ENCODE data around the gene KIF1B.

DNA sequence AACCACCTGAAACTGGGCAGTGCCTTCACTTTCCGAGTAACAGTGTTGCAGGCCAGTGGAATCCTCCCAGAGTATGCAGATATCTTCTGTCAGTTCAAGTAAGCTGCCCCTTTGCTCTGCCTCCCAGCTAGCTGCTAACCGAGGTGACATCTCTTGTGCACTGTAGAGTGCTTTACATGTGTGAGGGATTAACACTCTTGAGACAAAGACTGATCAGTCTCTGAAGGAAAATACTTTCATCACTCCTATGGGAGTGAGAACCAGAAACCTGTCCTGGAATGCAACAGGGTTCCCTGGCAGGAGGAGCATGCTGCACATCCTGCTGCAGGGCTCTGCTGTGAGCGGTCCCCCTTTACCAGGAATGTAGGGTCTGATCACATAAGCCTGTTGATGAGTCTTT, 127.1 kb downstream of the KIF1B start:
- TF ChIP-seq, protein P1, sequence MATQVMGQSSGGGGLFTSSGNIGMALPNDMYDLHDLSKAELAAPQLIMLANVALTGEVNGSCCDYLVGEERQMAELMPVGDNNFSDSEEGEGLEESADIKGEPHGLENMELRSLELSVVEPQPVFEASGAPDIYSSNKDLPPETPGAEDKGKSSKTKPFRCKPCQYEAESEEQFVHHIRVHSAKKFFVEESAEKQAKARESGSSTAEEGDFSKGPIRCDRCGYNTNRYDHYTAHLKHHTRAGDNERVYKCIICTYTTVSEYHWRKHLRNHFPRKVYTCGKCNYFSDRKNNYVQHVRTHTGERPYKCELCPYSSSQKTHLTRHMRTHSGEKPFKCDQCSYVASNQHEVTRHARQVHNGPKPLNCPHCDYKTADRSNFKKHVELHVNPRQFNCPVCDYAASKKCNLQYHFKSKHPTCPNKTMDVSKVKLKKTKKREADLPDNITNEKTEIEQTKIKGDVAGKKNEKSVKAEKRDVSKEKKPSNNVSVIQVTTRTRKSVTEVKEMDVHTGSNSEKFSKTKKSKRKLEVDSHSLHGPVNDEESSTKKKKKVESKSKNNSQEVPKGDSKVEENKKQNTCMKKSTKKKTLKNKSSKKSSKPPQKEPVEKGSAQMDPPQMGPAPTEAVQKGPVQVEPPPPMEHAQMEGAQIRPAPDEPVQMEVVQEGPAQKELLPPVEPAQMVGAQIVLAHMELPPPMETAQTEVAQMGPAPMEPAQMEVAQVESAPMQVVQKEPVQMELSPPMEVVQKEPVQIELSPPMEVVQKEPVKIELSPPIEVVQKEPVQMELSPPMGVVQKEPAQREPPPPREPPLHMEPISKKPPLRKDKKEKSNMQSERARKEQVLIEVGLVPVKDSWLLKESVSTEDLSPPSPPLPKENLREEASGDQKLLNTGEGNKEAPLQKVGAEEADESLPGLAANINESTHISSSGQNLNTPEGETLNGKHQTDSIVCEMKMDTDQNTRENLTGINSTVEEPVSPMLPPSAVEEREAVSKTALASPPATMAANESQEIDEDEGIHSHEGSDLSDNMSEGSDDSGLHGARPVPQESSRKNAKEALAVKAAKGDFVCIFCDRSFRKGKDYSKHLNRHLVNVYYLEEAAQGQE (IDR thresholded peaks at IDR 0.05; ENCODE audit: low read depth) = no peak
- no peak for TF ChIP-seq CREB1 (IDR thresholded peaks at IDR 0.05; ENCODE audit: low read depth)
- TF ChIP-seq, protein P2, sequence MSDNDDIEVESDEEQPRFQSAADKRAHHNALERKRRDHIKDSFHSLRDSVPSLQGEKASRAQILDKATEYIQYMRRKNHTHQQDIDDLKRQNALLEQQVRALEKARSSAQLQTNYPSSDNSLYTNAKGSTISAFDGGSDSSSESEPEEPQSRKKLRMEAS (IDR thresholded peaks at IDR 0.05) = no peak
- TF ChIP-seq TAF1 (IDR thresholded peaks at IDR 0.05; ENCODE audit: low read depth) = no peak
- TF ChIP-seq EP300 (IDR thresholded peaks at IDR 0.05; ENCODE audit: borderline replicate concordance) = no peak
- TF ChIP-seq NFIC (IDR thresholded peaks at IDR 0.05) = no peak
- TF ChIP-seq TEAD4 (IDR thresholded peaks at IDR 0.05) = no peak
- no peak for TF ChIP-seq YY1 (IDR thresholded peaks at IDR 0.05; ENCODE audit: low read depth)
- TF ChIP-seq ZBTB7A (IDR thresholded peaks at IDR 0.05; ENCODE audit: low read depth) = no peak

Measured in Ishikawa (cell line).